ENCODE data around the gene SPC24. TPM values are rescaled to one million over a fixed set of nuclear protein-coding genes. Genes with fewer than 3 reads are reported as not detected.

The SPC24 gene
- total and polyA plus RNA-seq, 4 donors: 12.2 to 32.9 (median 17.3) TPM

Other genes starting within 250 kb of the SPC24 start
- 10 to 100 TPM; 31.5 to 54.2 TPM for gene YIPF2, start 227.1 kb downstream of the SPC24 start, total RNA-seq
- 10 to 100 TPM; 33.6 to 42.8 TPM for gene YIPF2, start 227.1 kb downstream of the SPC24 start, polyA plus RNA-seq (ENCODE audit: insufficient read length in 2 of 2)
- 10 to 100 TPM; 24.3 to 27.1 TPM for gene TIMM29, start 227.0 kb downstream of the SPC24 start, total RNA-seq
- 10 to 100 TPM; 26.6 to 37.6 TPM for gene TIMM29, start 227.0 kb downstream of the SPC24 start, polyA plus RNA-seq (ENCODE audit: insufficient read length in 2 of 2)
- gene SMARCA4, start 194.8 kb downstream of the SPC24 start, total RNA-seq: 100 to 1,000 TPM in 1 of 2 donors, 10 to 100 TPM in 1; 86.5 to 110 TPM
- 100 to 1,000 TPM; 207 to 228 TPM for gene SMARCA4, start 194.8 kb downstream of the SPC24 start, polyA plus RNA-seq (ENCODE audit: insufficient read length in 2 of 2)
- gene LDLR, start 66.3 kb downstream of the SPC24 start, total RNA-seq: 10 to 100 TPM; 30.2 to 70.9 TPM
- 10 to 100 TPM; 29.8 to 30.2 TPM for gene LDLR, start 66.3 kb downstream of the SPC24 start, polyA plus RNA-seq (ENCODE audit: insufficient read length in 2 of 2)
- 100 to 1,000 TPM in 1 of 2 donors, 10 to 100 TPM in 1; 56.3 to 270 TPM for gene KANK2, start 41.8 kb upstream of the SPC24 start, total RNA-seq
- gene KANK2, start 41.8 kb upstream of the SPC24 start, polyA plus RNA-seq (ENCODE audit: insufficient read length in 2 of 2): 100 to 1,000 TPM in 1 of 2 donors, 10 to 100 TPM in 1; 65.9 to 130 TPM
- gene ANGPTL8, start 83.8 kb upstream of the SPC24 start, total RNA-seq: not detected
- gene ANGPTL8, start 83.8 kb upstream of the SPC24 start, polyA plus RNA-seq (ENCODE audit: insufficient read length in 2 of 2): 1 to 10 TPM in 1 of 2 donors, under 1 TPM in 1; 0.71 to 2.3 TPM
- gene DOCK6, start 106.7 kb upstream of the SPC24 start, total RNA-seq: 10 to 100 TPM; 16.5 to 42.7 TPM
- gene DOCK6, start 106.7 kb upstream of the SPC24 start, polyA plus RNA-seq (ENCODE audit: insufficient read length in 2 of 2): 10 to 100 TPM; 51.8 to 71.2 TPM
- not detected for gene TSPAN16, start 140.4 kb upstream of the SPC24 start, total RNA-seq
- gene TSPAN16, start 140.4 kb upstream of the SPC24 start, polyA plus RNA-seq (ENCODE audit: insufficient read length in 2 of 2): under 1 TPM in 1 of 2 donors, not detected in 1; 0.36 TPM
- gene RAB3D, start 183.9 kb upstream of the SPC24 start, total RNA-seq: 10 to 100 TPM; 14.2 to 27.0 TPM
- 10 to 100 TPM; 13.2 to 17.5 TPM for gene RAB3D, start 183.9 kb upstream of the SPC24 start, polyA plus RNA-seq (ENCODE audit: insufficient read length in 2 of 2)
- gene TMEM205, start 190.5 kb upstream of the SPC24 start, total RNA-seq: 100 to 1,000 TPM in 1 of 2 donors, 10 to 100 TPM in 1; 59.3 to 161 TPM
- 100 to 1,000 TPM; 120 to 125 TPM for gene TMEM205, start 190.5 kb upstream of the SPC24 start, polyA plus RNA-seq (ENCODE audit: insufficient read length in 2 of 2)
- gene CCDC159, start 190.7 kb upstream of the SPC24 start, total RNA-seq: 10 to 100 TPM; 14.9 to 37.6 TPM
- 10 to 100 TPM; 40.4 to 52.2 TPM for gene CCDC159, start 190.7 kb upstream of the SPC24 start, polyA plus RNA-seq (ENCODE audit: insufficient read length in 2 of 2)
- 10 to 100 TPM; 30.4 to 30.7 TPM for gene PLPPR2, start 199.7 kb upstream of the SPC24 start, total RNA-seq
- 100 to 1,000 TPM; 183 to 215 TPM for gene PLPPR2, start 199.7 kb upstream of the SPC24 start, polyA plus RNA-seq (ENCODE audit: insufficient read length in 2 of 2)
- gene SWSAP1, start 218.9 kb upstream of the SPC24 start, total RNA-seq: 1 to 10 TPM in 1 of 2 donors, under 1 TPM in 1; 0.50 to 2.6 TPM
- 1 to 10 TPM; 2.3 to 2.5 TPM for gene SWSAP1, start 218.9 kb upstream of the SPC24 start, polyA plus RNA-seq (ENCODE audit: insufficient read length in 2 of 2)
- 1 to 10 TPM; 4.0 to 6.3 TPM for gene EPOR, start 228.5 kb upstream of the SPC24 start, total RNA-seq
- 1 to 10 TPM; 5.9 to 8.0 TPM for gene EPOR, start 228.5 kb upstream of the SPC24 start, polyA plus RNA-seq (ENCODE audit: insufficient read length in 2 of 2)